ENCODE results near the gene LMO3. TPM values are rescaled to one million over a fixed set of nuclear protein-coding genes. Genes with fewer than 3 reads are reported as not detected.

Gene LMO3
- polyA plus RNA-seq, 2 donors, result 0.91 to 1.7 TPM

- Histone ChIP-seq H3K4me1 (ENCODE audit: control insufficient read depth in 2 of 2, insufficient read depth in 2 of 2, low read length in 1 of 2) (no peaks in the 10 kb centered on the region), H3K36me3 (ENCODE audit: control insufficient read depth in 2 of 2, insufficient read depth in 2 of 2, low read length in 1 of 2) (no peaks in the 10 kb centered on the region), H3K9me3 (ENCODE audit: control insufficient read depth in 2 of 2, insufficient read depth in 1 of 2, low read depth in 1 of 2, low read length in 1 of 2) (no peaks in the 10 kb centered on the region), H3K4me3 (ENCODE audit: low read depth in 1 of 2, low read length in 2 of 2) (no peak overlapping the region), H3K27me3 (ENCODE audit: control insufficient read depth in 1 of 2, insufficient read depth in 2 of 2, low read length in 2 of 2) (no peaks in the 10 kb centered on the region), H3K27ac (ENCODE audit: low read depth in 2 of 2, low read length in 1 of 2) (no peak overlapping the region)
- WGBS, 2 donors, result 55 to 57% methylated on average over 3 of the region's 3 CpGs
These were observed 18.9 kb downstream of the LMO3 start for GRCh38 chr12:16587110-16587453.

- H3K36me3 ChIP-seq (ENCODE audit: control insufficient read depth in 2 of 2, insufficient read depth in 2 of 2, low read length in 1 of 2), result no peaks in the 10 kb centered on the region
- H3K27me3 ChIP-seq (ENCODE audit: control insufficient read depth in 1 of 2, insufficient read depth in 2 of 2, low read length in 2 of 2), result no peaks in the 10 kb centered on the region
- WGBS, 2 donors, result 79 to 81% methylated on average over 8 of the region's 8 CpGs
- no peak overlapping the region for H3K4me3 ChIP-seq (ENCODE audit: low read depth in 1 of 2, low read length in 2 of 2)
- H3K27ac ChIP-seq (ENCODE audit: low read depth in 2 of 2, low read length in 1 of 2), result no peak overlapping the region
- H3K4me1 ChIP-seq (ENCODE audit: control insufficient read depth in 2 of 2, insufficient read depth in 2 of 2, low read length in 1 of 2), result no peaks in the 10 kb centered on the region
- no peaks in the 10 kb centered on the region for H3K9me3 ChIP-seq (ENCODE audit: control insufficient read depth in 2 of 2, insufficient read depth in 1 of 2, low read depth in 1 of 2, low read length in 1 of 2)
These were observed 19.4 kb downstream of the LMO3 start for GRCh38 chr12:16586350-16587109.

GRCh38 chr12:16585781-16586180 is 20.2 kb downstream of the LMO3 start:
- no peaks in the 10 kb centered on the region for H3K4me1 ChIP-seq (ENCODE audit: control insufficient read depth in 2 of 2, insufficient read depth in 2 of 2, low read length in 1 of 2)
- H3K4me3 ChIP-seq (ENCODE audit: low read depth in 1 of 2, low read length in 2 of 2), result no peak overlapping the region

GRCh38 chr12:16583969-16584745 is 21.8 kb downstream of the LMO3 start:
- H3K4me3 ChIP-seq (ENCODE audit: low read depth in 1 of 2, low read length in 2 of 2), result no peak overlapping the region
- no peak overlapping the region for H3K27ac ChIP-seq (ENCODE audit: low read depth in 2 of 2, low read length in 1 of 2)
- WGBS, 2 donors, result 68% methylated on average over 4 of the region's 4 CpGs
- H3K4me1 ChIP-seq (ENCODE audit: control insufficient read depth in 2 of 2, insufficient read depth in 2 of 2, low read length in 1 of 2), result no peaks in the 10 kb centered on the region
- H3K9me3 ChIP-seq (ENCODE audit: control insufficient read depth in 2 of 2, insufficient read depth in 1 of 2, low read depth in 1 of 2, low read length in 1 of 2), result no peaks in the 10 kb centered on the region
- H3K36me3 ChIP-seq (ENCODE audit: control insufficient read depth in 2 of 2, insufficient read depth in 2 of 2, low read length in 1 of 2), result no peaks in the 10 kb centered on the region
- no peaks in the 10 kb centered on the region for H3K27me3 ChIP-seq (ENCODE audit: control insufficient read depth in 1 of 2, insufficient read depth in 2 of 2, low read length in 2 of 2)

More at GRCh38 chr12:16585781-16586180, 20.2 kb downstream of the LMO3 start:
- Histone ChIP-seq H3K9me3 (ENCODE audit: control insufficient read depth in 2 of 2, insufficient read depth in 1 of 2, low read depth in 1 of 2, low read length in 1 of 2) (no peaks in the 10 kb centered on the region), H3K36me3 (ENCODE audit: control insufficient read depth in 2 of 2, insufficient read depth in 2 of 2, low read length in 1 of 2) (no peaks in the 10 kb centered on the region), H3K27me3 (ENCODE audit: control insufficient read depth in 1 of 2, insufficient read depth in 2 of 2, low read length in 2 of 2) (no peaks in the 10 kb centered on the region), H3K27ac (ENCODE audit: low read depth in 2 of 2, low read length in 1 of 2) (no peak overlapping the region)
- WGBS, 2 donors, result 80 to 89% methylated on average over 2 of the region's 2 CpGs

GRCh38 chr12:16581416-16581815 is 24.5 kb downstream of the LMO3 start:
- Histone ChIP-seq H3K9me3 (ENCODE audit: control insufficient read depth in 2 of 2, insufficient read depth in 1 of 2, low read depth in 1 of 2, low read length in 1 of 2) (no peaks in the 10 kb centered on the region), H3K4me1 (ENCODE audit: control insufficient read depth in 2 of 2, insufficient read depth in 2 of 2, low read length in 1 of 2) (no peaks in the 10 kb centered on the region), H3K4me3 (ENCODE audit: low read depth in 1 of 2, low read length in 2 of 2) (no peak overlapping the region), H3K27me3 (ENCODE audit: control insufficient read depth in 1 of 2, insufficient read depth in 2 of 2, low read length in 2 of 2) (no peaks in the 10 kb centered on the region), H3K27ac (ENCODE audit: low read depth in 2 of 2, low read length in 1 of 2) (no peak overlapping the region), H3K36me3 (ENCODE audit: control insufficient read depth in 2 of 2, insufficient read depth in 2 of 2, low read length in 1 of 2) (no peaks in the 10 kb centered on the region)

- Histone ChIP-seq H3K4me3 (ENCODE audit: low read depth in 1 of 2, low read length in 2 of 2) (no peak overlapping the region), H3K36me3 (ENCODE audit: control insufficient read depth in 2 of 2, insufficient read depth in 2 of 2, low read length in 1 of 2) (no peaks in the 10 kb centered on the region), H3K27me3 (ENCODE audit: control insufficient read depth in 1 of 2, insufficient read depth in 2 of 2, low read length in 2 of 2) (no peaks in the 10 kb centered on the region), H3K4me1 (ENCODE audit: control insufficient read depth in 2 of 2, insufficient read depth in 2 of 2, low read length in 1 of 2) (no peaks in the 10 kb centered on the region), H3K9me3 (ENCODE audit: control insufficient read depth in 2 of 2, insufficient read depth in 1 of 2, low read depth in 1 of 2, low read length in 1 of 2) (no peaks in the 10 kb centered on the region), H3K27ac (ENCODE audit: low read depth in 2 of 2, low read length in 1 of 2) (no peak overlapping the region)
- WGBS, 2 donors, result 58 to 73% methylated on average over 1 of the region's 1 CpG
These were observed 26.9 kb downstream of the LMO3 start for GRCh38 chr12:16579041-16579440.

GRCh38 chr12:16573398-16574077 is 32.4 kb downstream of the LMO3 start:
- 51 to 69% methylated on average over 21 of the region's 21 CpGs for WGBS, 2 donors
- Histone ChIP-seq H3K4me1 (ENCODE audit: control insufficient read depth in 2 of 2, insufficient read depth in 2 of 2, low read length in 1 of 2) (no peaks in the 10 kb centered on the region), H3K27me3 (ENCODE audit: control insufficient read depth in 1 of 2, insufficient read depth in 2 of 2, low read length in 2 of 2) (no peaks in the 10 kb centered on the region), H3K4me3 (ENCODE audit: low read depth in 1 of 2, low read length in 2 of 2) (no peak overlapping the region), H3K36me3 (ENCODE audit: control insufficient read depth in 2 of 2, insufficient read depth in 2 of 2, low read length in 1 of 2) (no peaks in the 10 kb centered on the region), H3K27ac (ENCODE audit: low read depth in 2 of 2, low read length in 1 of 2) (no peak overlapping the region), H3K9me3 (ENCODE audit: control insufficient read depth in 2 of 2, insufficient read depth in 1 of 2, low read depth in 1 of 2, low read length in 1 of 2) (no peaks in the 10 kb centered on the region)

- no peaks in the 10 kb centered on the region for H3K36me3 ChIP-seq (ENCODE audit: control insufficient read depth in 2 of 2, insufficient read depth in 2 of 2, low read length in 1 of 2)
- H3K27ac ChIP-seq (ENCODE audit: low read depth in 2 of 2, low read length in 1 of 2), result no peak overlapping the region
- H3K9me3 ChIP-seq (ENCODE audit: control insufficient read depth in 2 of 2, insufficient read depth in 1 of 2, low read depth in 1 of 2, low read length in 1 of 2), result peaks cover 0 to 2% of the 10 kb centered on the region in 2 donors
- H3K4me3 ChIP-seq (ENCODE audit: low read depth in 1 of 2, low read length in 2 of 2), result no peak overlapping the region
- 43 to 51% methylated on average over 1 of the region's 1 CpG for WGBS, 2 donors
- H3K4me1 ChIP-seq (ENCODE audit: control insufficient read depth in 2 of 2, insufficient read depth in 2 of 2, low read length in 1 of 2), result no peaks in the 10 kb centered on the region
- H3K27me3 ChIP-seq (ENCODE audit: control insufficient read depth in 1 of 2, insufficient read depth in 2 of 2, low read length in 2 of 2), result no peaks in the 10 kb centered on the region
These were observed 37.1 kb downstream of the LMO3 start for GRCh38 chr12:16568873-16569272.

GRCh38 chr12:16564675-16565074 is 41.3 kb downstream of the LMO3 start:
- no peak overlapping the region for H3K4me3 ChIP-seq (ENCODE audit: low read depth in 1 of 2, low read length in 2 of 2)
- no peaks in the 10 kb centered on the region for H3K4me1 ChIP-seq (ENCODE audit: control insufficient read depth in 2 of 2, insufficient read depth in 2 of 2, low read length in 1 of 2)
- H3K36me3 ChIP-seq (ENCODE audit: control insufficient read depth in 2 of 2, insufficient read depth in 2 of 2, low read length in 1 of 2), result no peaks in the 10 kb centered on the region
- WGBS, 2 donors, result 51 to 53% methylated on average over 1 of the region's 1 CpG
- H3K9me3 ChIP-seq (ENCODE audit: control insufficient read depth in 2 of 2, insufficient read depth in 1 of 2, low read depth in 1 of 2, low read length in 1 of 2), result peaks cover 0 to 2% of the 10 kb centered on the region in 2 donors
- H3K27ac ChIP-seq (ENCODE audit: low read depth in 2 of 2, low read length in 1 of 2), result no peak overlapping the region
- H3K27me3 ChIP-seq (ENCODE audit: control insufficient read depth in 1 of 2, insufficient read depth in 2 of 2, low read length in 2 of 2), result no peaks in the 10 kb centered on the region

Data from esophagus (tissue), 2 donors.